GM19438 (cell line): ENCODE data around the gene OR2T10.
"Not testable (repeated sequence)": the region's sequence is repeated elsewhere in the genome, so short reads cannot be mapped to it uniquely, and the experiment has no call there.

ENCODE experiments used
- ATAC-seq: cut with Tn5 transposase; IDR thresholded peaks from one replicate; pipeline ENCODE4 v1.9.1; 2021; ENCODE audit warnings: low read depth; ENCODE audit not compliant: unreplicated experiment

The OR2T10 gene

DNA sequence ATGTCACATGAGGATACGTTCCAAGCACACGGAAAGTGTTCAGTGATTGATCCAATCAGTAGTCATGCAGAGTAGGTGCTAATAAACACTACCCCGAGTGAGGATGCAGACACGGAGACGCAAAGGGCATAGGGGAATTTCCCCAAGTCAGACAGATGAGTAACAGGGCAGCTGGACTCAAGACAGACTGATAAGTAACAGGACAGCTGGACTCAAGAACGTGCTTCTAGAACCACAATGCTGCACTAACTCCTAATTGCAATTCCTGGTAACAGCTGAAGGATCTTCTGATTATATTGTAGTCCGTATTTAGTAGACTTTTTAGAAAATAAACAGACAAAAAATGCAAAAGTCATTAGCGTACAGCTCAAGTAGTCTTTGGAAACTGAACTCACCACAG is 1.9 kb upstream of the OR2T10 start:
- no peak for ATAC-seq

- no peak for ATAC-seq
Measured at GRCh38 chr1:248596615-248597014, 885 bp downstream of the OR2T10 start.

GRCh38 chr1:248593226-248593625 is 4.3 kb downstream of the OR2T10 start:
- ATAC-seq: no peak

- no peak for ATAC-seq
Measured at GRCh38 chr1:248592655-248593054, 4.8 kb downstream of the OR2T10 start.

DNA sequence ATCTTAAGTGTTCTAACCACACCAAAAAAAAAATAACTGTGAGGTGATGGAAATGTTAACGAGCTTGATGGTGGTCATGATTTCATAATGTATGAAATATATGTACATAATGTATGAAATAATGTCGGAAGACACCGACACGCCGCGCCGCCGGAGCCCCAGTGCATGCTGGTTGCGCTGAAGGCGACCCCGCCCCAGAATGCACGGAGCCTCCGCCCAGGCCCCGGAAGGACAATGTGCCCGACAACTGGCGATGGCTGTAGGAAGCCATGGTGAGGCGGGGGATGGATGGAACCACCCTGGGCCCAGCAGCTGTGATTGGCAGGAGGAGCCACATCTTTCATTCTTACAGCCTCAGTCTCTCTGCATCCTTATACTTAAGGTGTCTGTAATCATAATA is 7.4 kb downstream of the OR2T10 start:
- no peak for ATAC-seq

DNA sequence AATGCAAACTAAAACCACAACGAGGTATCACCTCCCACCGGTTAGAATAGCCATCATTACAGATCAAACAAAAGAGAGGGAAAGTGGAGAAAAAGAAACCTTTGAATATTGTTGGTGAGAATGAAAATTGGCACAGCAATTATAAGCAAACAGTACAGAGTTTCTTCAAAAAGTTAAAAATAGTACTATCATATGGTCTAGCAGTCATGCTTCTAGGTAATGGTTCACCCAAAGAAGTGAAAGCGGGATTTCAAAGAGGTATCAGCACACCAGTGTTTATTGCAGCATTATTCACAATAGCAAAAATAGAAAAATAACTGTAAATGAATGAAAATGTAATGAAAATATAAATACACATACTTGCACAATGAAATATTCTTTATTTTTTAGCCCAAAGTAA is 8.2 kb downstream of the OR2T10 start:
- ATAC-seq: no peak

- ATAC-seq: no peak
Measured at GRCh38 chr1:248585266-248585665, 12.2 kb downstream of the OR2T10 start.

DNA sequence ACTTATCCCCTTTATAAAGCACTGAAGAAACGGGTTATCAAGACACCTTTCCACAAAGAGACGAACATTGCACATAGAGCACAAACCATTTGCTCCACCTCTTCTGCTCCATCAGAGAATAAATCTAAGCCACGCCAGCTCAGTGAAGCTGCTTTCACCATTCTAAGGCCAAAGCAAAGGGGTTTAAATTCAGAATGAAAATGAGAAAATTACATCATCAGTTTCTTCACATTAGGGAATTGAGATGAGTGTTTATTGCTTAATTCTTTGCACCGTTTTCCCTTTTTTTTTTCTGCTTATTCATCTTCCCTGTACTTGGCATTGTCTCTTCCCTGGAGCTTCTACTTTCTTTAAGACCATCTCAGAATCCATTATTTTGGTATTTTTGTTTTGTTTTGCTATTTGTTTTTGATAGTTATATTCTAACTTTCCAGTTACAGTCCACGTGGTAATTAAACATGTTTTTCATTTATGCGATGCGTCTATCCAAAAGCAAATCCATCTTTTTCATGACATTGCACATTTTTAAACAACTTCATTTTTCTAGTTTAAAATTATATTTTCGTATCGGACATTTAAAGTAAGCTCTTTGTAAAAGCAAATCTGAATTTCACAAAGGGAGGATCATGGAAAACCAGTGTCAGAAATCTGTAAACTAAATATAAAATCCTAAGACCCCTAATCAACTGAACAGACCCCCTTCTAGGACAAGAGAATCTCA is 21.1 kb downstream of the OR2T10 start:
- no peak for ATAC-seq

- not testable (repeated sequence) for ATAC-seq
Measured at GRCh38 chr1:248574657-248575056, 22.8 kb downstream of the OR2T10 start, which contains the start of gene OR2T34. OR2T34 (minus strand) TSS chr1:248574757; CDS start chr1:248574757, 0 bp downstream.

GRCh38 chr1:248573856-248574255 is 23.6 kb downstream of the OR2T10 start:
- not testable (repeated sequence) for ATAC-seq

DNA sequence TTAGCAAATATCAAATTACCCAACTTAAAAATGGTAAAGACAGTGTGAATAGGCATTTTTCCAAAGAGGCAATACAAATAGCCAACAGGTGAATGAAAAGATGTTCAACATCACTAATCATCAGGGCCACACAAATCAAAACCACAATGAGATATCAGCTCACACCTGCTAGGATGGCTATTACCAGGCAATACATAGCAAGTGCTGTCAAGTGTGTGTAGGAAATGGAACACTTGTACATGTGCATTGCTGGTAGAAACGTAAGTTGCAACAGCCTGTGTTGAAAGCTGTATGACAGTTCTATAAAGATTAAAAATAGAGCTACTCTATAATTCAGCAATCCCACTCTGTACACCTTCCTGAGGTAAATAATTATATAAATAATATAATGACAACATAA is 25.5 kb downstream of the OR2T10 start:
- peak; percentile 94 for ATAC-seq

DNA sequence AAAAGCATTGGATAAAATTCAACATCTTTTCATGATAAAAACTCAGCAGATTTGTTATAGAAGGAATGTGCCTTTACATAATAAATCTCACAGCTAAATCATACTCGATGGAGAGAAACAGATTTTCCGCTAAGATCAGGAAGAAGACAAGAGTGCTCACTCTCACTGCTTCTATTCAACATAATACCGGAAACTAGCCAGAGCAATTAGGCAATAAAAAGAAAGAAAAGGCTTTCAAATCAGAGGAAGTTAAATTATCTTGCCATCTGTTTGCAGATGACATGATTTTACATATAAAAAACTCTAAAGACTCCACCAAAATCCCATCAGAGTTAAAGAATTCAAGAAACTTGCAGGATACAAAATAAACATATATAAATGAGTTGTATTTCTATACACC is 26.7 kb downstream of the OR2T10 start:
- ATAC-seq: not testable (repeated sequence)

DNA sequence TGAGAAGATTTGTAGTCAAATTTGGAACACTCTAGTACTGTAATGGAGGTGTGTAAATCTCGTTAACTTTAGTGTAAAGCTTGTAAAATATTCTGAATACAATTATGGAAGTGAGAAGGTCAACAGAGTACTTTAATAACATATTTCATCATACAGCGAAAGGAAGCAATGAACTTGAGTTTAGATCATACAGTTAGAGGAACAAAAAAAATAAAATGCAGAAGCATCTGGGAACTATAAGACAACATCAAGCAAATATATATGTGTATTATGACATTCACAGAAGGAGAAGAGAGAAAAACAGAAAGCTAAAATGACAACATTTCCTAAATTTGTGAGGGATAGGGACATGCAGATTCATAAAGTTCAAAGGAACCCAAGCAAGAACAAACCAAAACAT is 28.5 kb downstream of the OR2T10 start:
- not testable (repeated sequence) for ATAC-seq

DNA sequence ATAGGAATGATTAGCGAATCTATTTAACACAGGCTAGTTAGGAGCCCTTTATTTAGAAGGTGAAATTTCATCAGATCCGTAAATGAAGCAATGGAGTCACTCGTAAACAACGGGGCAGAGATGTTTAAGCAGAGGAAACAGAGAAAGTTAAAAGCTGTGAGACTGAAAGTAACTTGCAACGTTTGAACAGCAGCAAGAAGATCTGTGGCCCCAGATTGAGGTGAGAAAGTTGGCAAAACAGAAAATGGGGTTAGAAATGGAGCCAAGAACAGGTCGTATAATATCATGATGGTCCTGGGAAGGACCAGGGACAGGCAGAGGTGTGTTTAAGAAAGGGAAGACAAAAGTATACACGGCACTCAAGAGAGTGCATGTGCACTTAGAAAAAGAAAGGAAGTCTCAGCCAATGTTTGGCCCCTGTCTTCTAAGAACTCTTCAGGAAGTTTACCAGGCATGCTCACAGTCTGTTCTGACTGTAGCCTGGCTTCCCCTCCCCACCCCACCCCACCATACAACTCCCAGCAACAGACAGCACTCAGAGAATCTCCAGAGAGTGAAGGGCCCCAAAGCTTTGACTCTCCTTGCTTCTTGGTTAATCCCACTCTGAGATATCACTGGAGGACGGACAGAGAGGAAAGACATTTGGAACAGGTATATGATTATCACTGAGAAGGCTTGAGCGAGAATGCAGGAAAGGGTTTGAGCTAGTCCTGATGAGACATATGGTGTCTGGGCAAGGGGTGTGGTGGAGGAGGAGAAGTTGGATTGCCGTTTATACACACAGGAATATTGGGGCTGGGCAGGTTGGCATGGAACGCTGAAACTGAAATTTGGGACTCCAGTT is 31.7 kb downstream of the OR2T10 start:
- ATAC-seq: peak; percentile 92

GRCh38 chr1:248562672-248563071 is 34.8 kb downstream of the OR2T10 start, which contains the start of gene OR2T29:
OR2T29 (minus strand) TSS chr1:248562772; CDS start chr1:248559491, 3,281 bp downstream.
- ATAC-seq: not testable (repeated sequence)

DNA sequence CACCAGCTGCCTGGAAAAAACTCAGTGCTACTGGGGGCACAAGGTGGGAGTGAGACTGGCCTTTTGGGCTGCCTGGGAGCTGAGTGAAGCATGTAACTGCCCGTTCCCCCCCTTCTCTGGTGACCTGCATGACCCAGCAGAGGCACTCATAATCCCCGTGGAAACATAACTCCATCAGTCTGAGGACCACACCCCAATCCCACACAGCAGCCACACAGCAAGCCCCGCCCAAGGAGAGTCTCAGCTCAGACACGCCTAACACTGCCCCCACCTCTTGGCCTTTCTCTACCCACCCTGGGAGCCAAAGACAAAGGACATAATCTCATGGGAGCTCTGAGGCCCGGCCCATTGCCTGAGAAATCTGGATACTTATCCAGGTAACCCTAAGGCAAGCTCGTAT is 46.5 kb downstream of the OR2T10 start:
- not testable (repeated sequence) for ATAC-seq

GRCh38 chr1:248547383-248547782 is 50.1 kb downstream of the OR2T10 start:
- not testable (repeated sequence) for ATAC-seq
